Neuronal stem cell (in vitro differentiated cells): ENCODE results near the gene PLPP4.

ENCODE experiments used
- DNase-seq: peaks from one replicate; pipeline ENCODE4 v3.0.0-alpha.2; 2013; ENCODE audit warnings: low spot score
- H2AFZ ChIP-seq: one replicate; pipeline ENCODE4 v1.6.1; 2013; ENCODE audit warnings: mild to moderate bottlenecking, low read length, inconsistent platforms
- H2AK5ac ChIP-seq: 2 replicates; pipeline ENCODE4 v1.6.1; 2013; ENCODE audit warnings: low read depth, mild to moderate bottlenecking, inconsistent platforms, low read length, moderate library complexity, mixed read lengths
- H2BK120ac ChIP-seq: 2 replicates; pipeline ENCODE4 v1.6.1; 2013; ENCODE audit warnings: low read depth, mild to moderate bottlenecking, inconsistent platforms, low read length, moderate library complexity, mixed read lengths
- H2BK12ac ChIP-seq: one replicate; pipeline ENCODE4 v1.6.1; 2013; ENCODE audit warnings: low read length, inconsistent platforms
- H2BK15ac ChIP-seq: 2 replicates; pipeline ENCODE4 v1.6.1; 2013; ENCODE audit warnings: mild to moderate bottlenecking, low read length, inconsistent platforms, mixed read lengths
- H2BK5ac ChIP-seq: one replicate; pipeline ENCODE4 v1.6.1; 2013; ENCODE audit warnings: inconsistent platforms, mild to moderate bottlenecking, low read length, moderate library complexity
- H3K14ac ChIP-seq: one replicate; pipeline ENCODE4 v1.6.1; 2013; ENCODE audit warnings: low read length, inconsistent platforms
- H3K18ac ChIP-seq: 2 replicates; pipeline ENCODE4 v1.6.1; 2013; ENCODE audit warnings: low read length, inconsistent platforms
- H3K23ac ChIP-seq: 2 replicates; pipeline ENCODE4 v1.6.1; 2013; ENCODE audit warnings: low read depth, mild to moderate bottlenecking, mixed read lengths, low read length, inconsistent platforms; ENCODE audit not compliant: poor library complexity
- H3K27ac ChIP-seq: replicated peaks from 3 replicates; pipeline ENCODE4 v1.5.1; 2013; ENCODE audit warnings: low read length, inconsistent platforms
- H3K27me3 ChIP-seq, 3 experiments: 2 replicates each; pipeline ENCODE4 v1.6.1; 2013; ENCODE audit warnings: low read length in 3 of 3, mild to moderate bottlenecking in 2 of 3, inconsistent platforms in 1 of 3, low read depth in 1 of 3, mixed read lengths in 1 of 3, moderate library complexity in 1 of 3; ENCODE audit not compliant: control insufficient read depth in 3 of 3, insufficient read depth in 3 of 3
- H3K36me3 ChIP-seq, 2 donors: replicated peaks in 1 of 2; 2 replicates each; pipeline ENCODE4 v1.6.1; 2013; ENCODE audit warnings: low read length in 2 of 2; ENCODE audit not compliant: control insufficient read depth in 2 of 2, insufficient read depth in 2 of 2
- H3K4ac ChIP-seq: 2 replicates; pipeline ENCODE4 v1.6.1; 2013; ENCODE audit warnings: inconsistent platforms, mild to moderate bottlenecking, low read length, moderate library complexity
- H3K4me1 ChIP-seq, 2 donors: 1 replicate in 1 of 2; 2 replicates in 1 of 2; pipeline ENCODE4 v1.6.1; 2013; ENCODE audit warnings: low read length in 2 of 2, low read depth in 1 of 2; ENCODE audit not compliant: control insufficient read depth in 2 of 2, insufficient read depth in 1 of 2
- H3K4me2 ChIP-seq: one replicate; pipeline ENCODE4 v1.6.1; 2013; ENCODE audit warnings: mild to moderate bottlenecking, low read length, inconsistent platforms; ENCODE audit not compliant: insufficient read depth, poor library complexity, severe bottlenecking
- H3K4me3 ChIP-seq, 2 donors: 2 replicates each; pipeline ENCODE4 v1.5.1; 2013; ENCODE audit warnings: low read length in 2 of 2, mild to moderate bottlenecking in 2 of 2, inconsistent platforms in 1 of 2, moderate library complexity in 1 of 2
- H3K79me1 ChIP-seq: one replicate; pipeline ENCODE4 v1.6.1; 2013; ENCODE audit warnings: low read depth, mild to moderate bottlenecking, inconsistent platforms, low read length, moderate library complexity
- H3K9ac ChIP-seq: one replicate; pipeline ENCODE4 v1.6.1; 2013; ENCODE audit warnings: mild to moderate bottlenecking, low read depth, low read length, inconsistent platforms; ENCODE audit not compliant: poor library complexity
- H3K9me3 ChIP-seq, 2 donors: replicated peaks in 1 of 2; 2 replicates each; pipeline versions ENCODE3 to v1.6.1; 2013; ENCODE audit warnings: low read length in 2 of 2, mild to moderate bottlenecking in 2 of 2, inconsistent platforms in 1 of 2, low read depth in 1 of 2, mixed read lengths in 1 of 2, moderate library complexity in 1 of 2; ENCODE audit not compliant: control insufficient read depth in 2 of 2, insufficient read depth in 1 of 2
- H4K8ac ChIP-seq: one replicate; pipeline ENCODE4 v1.6.1; 2013; ENCODE audit warnings: low read depth, mild to moderate bottlenecking, inconsistent platforms, low read length, moderate library complexity
- H4K91ac ChIP-seq: one replicate; pipeline ENCODE4 v1.6.1; 2013; ENCODE audit warnings: low read length, low read depth, mild to moderate bottlenecking, inconsistent platforms; ENCODE audit not compliant: poor library complexity
- WGBS, 2 donors: extraction: QIAGEN DNeasy Blood & Tissue Kit; methylation state at CpG; one replicate each; pipeline ENCODE4 v1.1.7; 2013; ENCODE audit warnings: missing lambda C conversion rate in 2 of 2, mixed read lengths in 1 of 2; ENCODE audit not compliant: insufficient read length in 2 of 2, insufficient replicate concordance in 1 of 2; ENCODE audit errors: extremely low coverage in 2 of 2; 5-methylcytosine and 5-hydroxymethylcytosine counted together

Gene PLPP4

DNA sequence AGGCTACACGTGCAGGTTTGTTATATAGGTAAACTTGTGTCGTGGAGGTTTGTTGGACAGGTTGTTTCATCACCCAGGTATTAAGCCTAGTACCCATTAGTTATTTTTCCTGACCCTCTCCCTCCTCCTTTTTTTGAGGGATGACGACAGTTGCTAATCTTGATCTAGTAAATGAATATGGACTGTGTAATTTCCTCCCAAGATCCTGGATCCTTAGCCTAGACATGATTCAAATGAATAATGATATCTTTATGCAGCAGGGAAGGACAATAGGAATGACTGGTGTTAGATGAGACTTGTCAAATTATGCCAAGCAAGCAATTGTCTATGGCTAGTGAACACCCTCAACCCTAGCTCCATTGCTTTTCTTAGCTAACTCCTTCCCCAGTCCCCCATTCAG, 156.2 kb downstream of the PLPP4 start:
- no peak overlapping the region for H2BK120ac ChIP-seq
- no peak for DNase-seq
- H3K79me1 ChIP-seq: no peaks in the 10 kb centered on the region
- H3K4me1 ChIP-seq: peaks cover 0 to 5% of the 10 kb centered on the region in 2 donors
- H4K8ac ChIP-seq: no peak overlapping the region
- no peaks in the 10 kb centered on the region for H3K27me3 ChIP-seq
- H3K9ac ChIP-seq: no peak overlapping the region
- no peak overlapping the region for H3K4me3 ChIP-seq
- H3K23ac ChIP-seq: no peak overlapping the region
- no peak overlapping the region for H3K14ac ChIP-seq
- no peak overlapping the region for H3K18ac ChIP-seq
- no peak overlapping the region for H4K91ac ChIP-seq
- H2BK15ac ChIP-seq: no peak overlapping the region
- no peak overlapping the region for H2AK5ac ChIP-seq
- H2BK5ac ChIP-seq: no peak overlapping the region
- no peak overlapping the region for H2BK12ac ChIP-seq
- WGBS, 2 donors: no CpG with 5 or more reads among the region's 3 CpGs
- no peak overlapping the region for H3K27ac ChIP-seq
- H3K4ac ChIP-seq: no peak overlapping the region
- H3K4me2 ChIP-seq: no peak overlapping the region
- no peaks in the 10 kb centered on the region for H3K36me3 ChIP-seq
- no peaks in the 10 kb centered on the region for H3K9me3 ChIP-seq
- H2AFZ ChIP-seq: no peak overlapping the region

DNA sequence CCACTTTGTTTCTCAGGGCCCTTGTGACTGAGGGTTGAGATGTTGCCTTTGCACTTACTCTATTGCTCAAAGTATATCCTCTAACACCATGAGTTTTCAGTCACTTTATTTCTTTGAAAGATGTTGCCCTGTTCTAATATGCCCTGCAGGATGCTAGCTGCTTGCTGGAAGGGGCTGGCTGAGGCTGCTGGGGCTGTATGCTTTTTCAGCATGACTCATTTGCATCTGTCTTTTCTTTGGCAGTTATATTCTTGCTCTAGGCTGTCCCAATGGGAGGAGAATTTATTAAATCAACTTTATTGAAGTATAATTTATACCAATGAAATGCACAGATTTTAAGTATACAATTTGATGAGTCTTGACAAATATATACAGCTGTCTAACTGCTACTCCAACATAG, 157.7 kb downstream of the PLPP4 start:
- H4K91ac ChIP-seq: no peak overlapping the region
- H3K14ac ChIP-seq: no peak overlapping the region
- H2BK120ac ChIP-seq: no peak overlapping the region
- no peak overlapping the region for H2BK12ac ChIP-seq
- H4K8ac ChIP-seq: no peak overlapping the region
- H3K79me1 ChIP-seq: no peaks in the 10 kb centered on the region
- DNase-seq: no peak
- H3K4me2 ChIP-seq: no peak overlapping the region
- H3K23ac ChIP-seq: no peak overlapping the region
- no peak overlapping the region for H2BK5ac ChIP-seq
- H3K9ac ChIP-seq: no peak overlapping the region
- H3K4me3 ChIP-seq: no peak overlapping the region
- no peak overlapping the region for H2AK5ac ChIP-seq
- no peak overlapping the region for H3K27ac ChIP-seq
- peaks cover 0 to 5% of the 10 kb centered on the region in 2 donors for H3K4me1 ChIP-seq
- no peak overlapping the region for H2BK15ac ChIP-seq
- H3K18ac ChIP-seq: no peak overlapping the region
- no peaks in the 10 kb centered on the region for H3K27me3 ChIP-seq
- no peaks in the 10 kb centered on the region for H3K9me3 ChIP-seq
- no peak overlapping the region for H3K4ac ChIP-seq
- no peaks in the 10 kb centered on the region for H3K36me3 ChIP-seq
- H2AFZ ChIP-seq: no peak overlapping the region

DNA sequence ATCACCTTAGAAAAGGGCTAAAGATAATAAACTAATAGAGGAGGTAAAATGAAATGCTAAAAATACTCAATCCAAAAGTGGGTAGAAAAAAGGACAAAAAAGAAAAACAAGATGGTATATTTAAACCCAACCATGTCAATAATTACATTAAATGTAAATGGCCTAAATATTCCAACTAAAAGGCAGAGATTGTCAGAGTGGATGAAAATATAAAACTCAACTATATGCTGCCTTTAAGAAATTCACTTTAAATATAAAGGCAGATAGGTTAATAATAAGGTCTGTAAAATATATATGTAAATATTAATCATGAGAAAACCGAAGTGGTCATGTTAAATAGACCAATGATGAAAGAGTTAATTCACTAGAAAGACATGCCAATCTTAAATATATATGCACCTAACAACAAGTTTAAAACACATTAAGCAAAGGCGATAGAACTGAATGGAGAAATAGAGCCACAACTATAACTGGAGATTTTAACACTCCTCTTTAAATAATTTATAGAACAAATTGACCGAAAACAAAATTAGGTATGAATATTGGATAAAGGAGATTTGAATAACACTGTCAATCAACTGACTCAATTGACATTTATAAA, 159.4 kb downstream of the PLPP4 start:
- Histone ChIP-seq H2AK5ac (no peak overlapping the region), H3K4me3 (no peak overlapping the region), H3K4me1 (no peaks in the 10 kb centered on the region), H3K14ac (no peak overlapping the region), H2BK12ac (no peak overlapping the region), H3K9me3 (no peaks in the 10 kb centered on the region), H2BK15ac (no peak overlapping the region), H3K36me3 (no peaks in the 10 kb centered on the region), H3K27ac (no peak overlapping the region), H3K4me2 (no peak overlapping the region), H4K8ac (no peak overlapping the region), H3K9ac (no peak overlapping the region), H2BK5ac (no peak overlapping the region), H3K4ac (no peak overlapping the region), H2AFZ (no peak overlapping the region), H4K91ac (no peak overlapping the region), H3K18ac (no peak overlapping the region), H2BK120ac (no peak overlapping the region), H3K79me1 (no peaks in the 10 kb centered on the region), H3K23ac (no peak overlapping the region), H3K27me3 (no peaks in the 10 kb centered on the region)
- no peak for DNase-seq
- no CpG with 5 or more reads among the region's 3 CpGs for WGBS, 2 donors

DNA sequence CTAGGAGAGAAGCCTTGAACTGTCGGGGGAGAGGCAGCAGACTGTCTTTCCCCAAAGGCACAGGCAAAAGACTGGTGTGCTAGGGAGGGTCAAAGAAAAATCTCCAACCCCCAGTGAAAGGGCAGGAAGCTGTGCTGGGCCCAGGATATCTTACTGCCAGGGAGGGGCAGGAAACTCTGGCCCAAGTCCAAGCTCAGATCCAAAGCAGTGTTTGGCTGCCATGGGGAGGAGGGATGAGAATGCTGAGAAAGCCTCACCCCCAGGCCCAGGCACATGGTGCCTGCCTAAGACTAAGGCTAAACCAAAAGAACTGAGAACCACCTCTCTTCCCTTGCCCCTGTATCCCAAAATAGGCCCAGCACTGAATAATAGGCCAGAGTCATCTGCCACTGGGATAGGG, 171.2 kb downstream of the PLPP4 start:
- no peak overlapping the region for H2BK12ac ChIP-seq
- no peaks in the 10 kb centered on the region for H3K36me3 ChIP-seq
- H3K4me2 ChIP-seq: no peak overlapping the region
- H3K9ac ChIP-seq: no peak overlapping the region
- H3K79me1 ChIP-seq: no peaks in the 10 kb centered on the region
- H2BK15ac ChIP-seq: no peak overlapping the region
- H3K4me3 ChIP-seq: no peak overlapping the region
- H4K91ac ChIP-seq: no peak overlapping the region
- H3K27me3 ChIP-seq: no peaks in the 10 kb centered on the region
- H2BK120ac ChIP-seq: no peak overlapping the region
- H4K8ac ChIP-seq: no peak overlapping the region
- no peak overlapping the region for H3K23ac ChIP-seq
- H2BK5ac ChIP-seq: no peak overlapping the region
- no peak for DNase-seq
- H3K4me1 ChIP-seq: no peaks in the 10 kb centered on the region
- no peak overlapping the region for H2AK5ac ChIP-seq
- no peak overlapping the region for H2AFZ ChIP-seq
- no peaks in the 10 kb centered on the region for H3K9me3 ChIP-seq
- no peak overlapping the region for H3K14ac ChIP-seq
- no peak overlapping the region for H3K4ac ChIP-seq
- no CpG with 5 or more reads among the region's 1 CpG for WGBS, 2 donors
- no peak overlapping the region for H3K18ac ChIP-seq
- H3K27ac ChIP-seq: no peak overlapping the region
